HG03342 (cell line): Measurements from ENCODE around the gene SLC66A1.

Experiments
- ATAC-seq: cut with Tn5 transposase; IDR thresholded peaks from one replicate; pipeline ENCODE4 v1.9.1; 2021; ENCODE audit warnings: mild to moderate bottlenecking, moderate library complexity; ENCODE audit not compliant: unreplicated experiment

Gene SLC66A1

GRCh38 chr1:19324665-19324990, 12.5 kb downstream of the SLC66A1 start:
- no peak for ATAC-seq

GRCh38 chr1:19325368-19325957, 13.3 kb downstream of the SLC66A1 start:
- ATAC-seq = no peak

GRCh38 chr1:19325958-19326747, 14.0 kb downstream of the SLC66A1 start:
- ATAC-seq = no peak

- no peak for ATAC-seq
Observed at GRCh38 chr1:19326748-19327065, 14.6 kb downstream of the SLC66A1 start.

- no peak for ATAC-seq
Observed at GRCh38 chr1:19327301-19327700, 15.2 kb downstream of the SLC66A1 start.

GRCh38 chr1:19327736-19328135, 15.6 kb downstream of the SLC66A1 start:
- ATAC-seq = no peak

- ATAC-seq = no peak
Observed at GRCh38 chr1:19328486-19328885, 16.4 kb downstream of the SLC66A1 start.

- no peak for ATAC-seq
Observed at GRCh38 chr1:19329188-19329587, 17.1 kb downstream of the SLC66A1 start.

- no peak for ATAC-seq
Observed at GRCh38 chr1:19329611-19330010, 17.5 kb downstream of the SLC66A1 start.

GRCh38 chr1:19330449-19331135, 18.5 kb downstream of the SLC66A1 start:
- no peak for ATAC-seq

- ATAC-seq = no peak
Observed at GRCh38 chr1:19331262-19331878, 19.2 kb downstream of the SLC66A1 start.

GRCh38 chr1:19332832-19333231, 20.7 kb downstream of the SLC66A1 start:
- ATAC-seq = no peak

- no peak for ATAC-seq
Observed at GRCh38 chr1:19333587-19334354, 21.6 kb downstream of the SLC66A1 start.

- ATAC-seq = no peak
Observed at GRCh38 chr1:19336543-19336942, 24.4 kb downstream of the SLC66A1 start.

GRCh38 chr1:19337289-19337688, 25.2 kb downstream of the SLC66A1 start:
- no peak for ATAC-seq

GRCh38 chr1:19338323-19338762, 26.2 kb downstream of the SLC66A1 start:
- no peak for ATAC-seq

- no peak for ATAC-seq
Observed at GRCh38 chr1:19339214-19339861, 27.2 kb downstream of the SLC66A1 start.

GRCh38 chr1:19340387-19340937, 28.3 kb downstream of the SLC66A1 start:
- no peak for ATAC-seq

- ATAC-seq = no peak
Observed at GRCh38 chr1:19341201-19342061, 29.3 kb downstream of the SLC66A1 start.
